ENCODE results near the gene IQGAP1. TPM values are rescaled to one million over a fixed set of nuclear protein-coding genes. Genes with fewer than 3 reads are reported as not detected.

Gene IQGAP1
- total and polyA plus RNA-seq, 8 donors = 22.3 to 222 (median 86.4) TPM

DNA sequence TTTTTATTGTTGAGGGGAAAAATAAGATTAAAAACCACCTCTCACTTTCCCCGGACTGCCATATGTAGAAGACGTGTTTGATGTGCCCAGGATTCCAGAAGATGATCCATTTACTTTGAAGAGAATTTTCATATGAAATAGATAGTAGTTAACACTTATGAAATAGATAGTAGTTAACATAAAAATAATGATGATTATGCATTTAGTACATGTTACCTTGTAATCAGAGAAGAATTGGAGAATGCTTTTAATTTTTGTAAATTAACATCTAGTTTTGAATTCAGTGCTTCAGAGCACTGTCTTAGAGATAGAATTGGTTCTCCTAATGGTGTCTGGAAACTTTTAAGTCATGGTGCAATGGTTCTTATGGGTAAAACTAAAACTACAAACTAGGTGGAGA is 95.6 kb downstream of the IQGAP1 start:
- Histone ChIP-seq H3K27ac (no peak overlapping the region), H3K4me3 (no peak overlapping the region), H3K9me3 (no peaks in the 10 kb centered on the region), H3K27me3 (no peaks in the 10 kb centered on the region), H3K36me3 (peaks cover 61 to 100% (median 98%) of the 10 kb centered on the region in 4 donors), H3K4me1 (peaks cover 0 to 20% (median 5%) of the 10 kb centered on the region in 4 donors)
- intact Hi-C loops (cut with DNase I; ENCODE audit: low total_unique reads) = no loop called here
- 90 to 95% (median 94%) methylated on average over 2 of the region's 2 CpGs for WGBS, 5 donors
- TF ChIP-seq EP300 (IDR thresholded peaks at IDR 0.05) = no peak
- TF ChIP-seq POLR2AphosphoS5 (IDR thresholded peaks at IDR 0.05) = no peak
- TF ChIP-seq POLR2A (IDR thresholded peaks at IDR 0.05) = no peak
- TF ChIP-seq, protein P1, sequence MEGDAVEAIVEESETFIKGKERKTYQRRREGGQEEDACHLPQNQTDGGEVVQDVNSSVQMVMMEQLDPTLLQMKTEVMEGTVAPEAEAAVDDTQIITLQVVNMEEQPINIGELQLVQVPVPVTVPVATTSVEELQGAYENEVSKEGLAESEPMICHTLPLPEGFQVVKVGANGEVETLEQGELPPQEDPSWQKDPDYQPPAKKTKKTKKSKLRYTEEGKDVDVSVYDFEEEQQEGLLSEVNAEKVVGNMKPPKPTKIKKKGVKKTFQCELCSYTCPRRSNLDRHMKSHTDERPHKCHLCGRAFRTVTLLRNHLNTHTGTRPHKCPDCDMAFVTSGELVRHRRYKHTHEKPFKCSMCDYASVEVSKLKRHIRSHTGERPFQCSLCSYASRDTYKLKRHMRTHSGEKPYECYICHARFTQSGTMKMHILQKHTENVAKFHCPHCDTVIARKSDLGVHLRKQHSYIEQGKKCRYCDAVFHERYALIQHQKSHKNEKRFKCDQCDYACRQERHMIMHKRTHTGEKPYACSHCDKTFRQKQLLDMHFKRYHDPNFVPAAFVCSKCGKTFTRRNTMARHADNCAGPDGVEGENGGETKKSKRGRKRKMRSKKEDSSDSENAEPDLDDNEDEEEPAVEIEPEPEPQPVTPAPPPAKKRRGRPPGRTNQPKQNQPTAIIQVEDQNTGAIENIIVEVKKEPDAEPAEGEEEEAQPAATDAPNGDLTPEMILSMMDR (IDR thresholded peaks at IDR 0.05) = no peak
- DNase-seq = no peak

DNA sequence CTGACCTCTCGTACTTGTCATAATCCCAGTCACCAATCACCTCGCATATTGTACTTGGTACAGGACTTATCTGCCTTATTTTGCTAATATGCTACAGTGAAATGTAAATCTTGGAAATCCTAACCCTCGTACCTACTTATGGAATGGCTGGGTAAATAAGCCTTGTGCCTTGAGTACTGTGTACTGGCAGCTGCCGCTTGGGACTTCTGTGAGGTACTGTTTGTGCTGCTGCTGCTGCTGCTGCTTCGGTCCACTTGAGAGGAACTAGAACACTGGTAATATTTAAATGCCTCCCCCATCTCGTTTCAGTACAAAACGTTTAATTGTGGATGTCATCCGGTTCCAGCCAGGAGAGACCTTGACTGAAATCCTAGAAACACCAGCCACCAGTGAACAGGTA is 99.1 kb downstream of the IQGAP1 start:
- no peak for DNase-seq
- Histone ChIP-seq H3K4me1 (peaks cover 0 to 4% (median 0%) of the 10 kb centered on the region in 4 donors), H3K9me3 (no peaks in the 10 kb centered on the region), H3K4me3 (no peak overlapping the region), H3K36me3 (peaks cover 76 to 100% (median 99%) of the 10 kb centered on the region in 4 donors), H3K27me3 (no peaks in the 10 kb centered on the region), H3K27ac (no peak overlapping the region)
- intact Hi-C loops (cut with DNase I; ENCODE audit: low total_unique reads) = no loop called here
- 92 to 95% (median 94%) methylated on average over 8 of the region's 8 CpGs for WGBS, 5 donors
- TF ChIP-seq POLR2A (IDR thresholded peaks at IDR 0.05) = no peak
- TF ChIP-seq, protein P1 (IDR thresholded peaks at IDR 0.05) = no peak
- no peak for TF ChIP-seq EP300 (IDR thresholded peaks at IDR 0.05)

DNA sequence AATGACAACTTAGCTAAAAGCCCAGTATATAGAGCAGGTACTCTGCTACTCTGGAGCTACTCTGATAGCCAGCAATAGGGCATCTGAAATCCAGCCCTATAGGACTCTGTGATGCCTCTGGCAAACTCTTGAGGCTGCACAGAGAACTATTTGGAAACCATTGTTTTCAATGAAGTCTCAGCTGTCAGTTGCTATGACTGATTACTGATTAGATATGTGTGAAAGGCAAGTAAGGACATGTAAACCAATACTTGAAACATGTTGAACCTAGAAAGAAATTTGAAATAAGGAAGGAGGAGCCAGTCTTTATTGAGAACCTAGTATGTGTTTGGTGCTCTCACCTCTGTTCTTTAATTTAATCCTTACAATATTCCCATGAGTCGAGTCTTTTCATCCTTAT is 101.5 kb downstream of the IQGAP1 start:
- 93 to 100% (median 96%) methylated on average over 1 of the region's 1 CpG for WGBS, 5 donors
- Histone ChIP-seq H3K9me3 (no peaks in the 10 kb centered on the region), H3K27me3 (no peaks in the 10 kb centered on the region), H3K36me3 (peaks cover 76 to 100% (median 99%) of the 10 kb centered on the region in 4 donors), H3K4me1 (peaks cover 0 to 4% (median 0%) of the 10 kb centered on the region in 4 donors), H3K4me3 (no peak overlapping the region), H3K27ac (no peak overlapping the region)
- no peak for TF ChIP-seq POLR2A (IDR thresholded peaks at IDR 0.05)
- TF ChIP-seq EP300 (IDR thresholded peaks at IDR 0.05) = no peak
- TF ChIP-seq, protein P1 (IDR thresholded peaks at IDR 0.05) = no peak
- no peak for TF ChIP-seq POLR2AphosphoS5 (IDR thresholded peaks at IDR 0.05)
- intact Hi-C loops (cut with DNase I; ENCODE audit: low total_unique reads) = no loop called here
- DNase-seq = no peak

DNA sequence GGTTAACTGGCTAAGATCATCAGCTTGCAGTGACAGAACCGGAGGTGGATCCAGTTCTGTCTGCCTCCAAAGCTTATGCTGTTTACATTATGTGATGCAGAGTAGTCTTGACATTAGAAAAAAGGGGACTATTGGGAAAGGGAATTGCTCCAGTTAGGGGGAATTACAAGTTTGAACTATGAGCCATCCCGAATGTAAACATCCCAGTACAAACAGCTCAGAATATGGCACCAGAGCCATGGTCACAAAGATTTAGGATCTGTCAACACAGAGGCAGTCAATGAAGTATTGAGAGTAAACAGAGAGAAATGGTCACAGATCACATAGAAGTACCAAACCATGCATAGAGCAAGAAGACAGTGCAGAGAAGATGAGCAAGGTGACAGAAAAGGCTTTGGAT is 101.9 kb downstream of the IQGAP1 start:
- Histone ChIP-seq H3K27ac (no peak overlapping the region), H3K4me1 (peaks cover 0 to 4% (median 0%) of the 10 kb centered on the region in 4 donors), H3K36me3 (peaks cover 74 to 100% (median 99%) of the 10 kb centered on the region in 4 donors), H3K9me3 (no peaks in the 10 kb centered on the region), H3K4me3 (no peak overlapping the region), H3K27me3 (no peaks in the 10 kb centered on the region)
- 56 to 82% (median 72%) methylated on average over 2 of the region's 2 CpGs for WGBS, 5 donors
- DNase-seq = no peak
- no peak for TF ChIP-seq POLR2A (IDR thresholded peaks at IDR 0.05)
- TF ChIP-seq EP300 (IDR thresholded peaks at IDR 0.05) = no peak
- TF ChIP-seq, protein P1 (IDR thresholded peaks at IDR 0.05) = no peak
- TF ChIP-seq POLR2AphosphoS5 (IDR thresholded peaks at IDR 0.05) = no peak
- intact Hi-C loops (cut with DNase I; ENCODE audit: low total_unique reads) = no loop called here
